Activated effector memory CD4-positive, alpha-beta T cell treated with Interleukin-2 at 50 U/mL for 16 hours (primary cell): ENCODE measurements around the gene GSPT1.
"Not testable (repeated sequence)": the region's sequence is repeated elsewhere in the genome, so short reads cannot be mapped to it uniquely, and the experiment has no call there.

ENCODE experiments used
- DNase-seq: peaks from one replicate; pipeline ENCODE4 v3.0.0-alpha.2; 2020

The GSPT1 gene

DNA sequence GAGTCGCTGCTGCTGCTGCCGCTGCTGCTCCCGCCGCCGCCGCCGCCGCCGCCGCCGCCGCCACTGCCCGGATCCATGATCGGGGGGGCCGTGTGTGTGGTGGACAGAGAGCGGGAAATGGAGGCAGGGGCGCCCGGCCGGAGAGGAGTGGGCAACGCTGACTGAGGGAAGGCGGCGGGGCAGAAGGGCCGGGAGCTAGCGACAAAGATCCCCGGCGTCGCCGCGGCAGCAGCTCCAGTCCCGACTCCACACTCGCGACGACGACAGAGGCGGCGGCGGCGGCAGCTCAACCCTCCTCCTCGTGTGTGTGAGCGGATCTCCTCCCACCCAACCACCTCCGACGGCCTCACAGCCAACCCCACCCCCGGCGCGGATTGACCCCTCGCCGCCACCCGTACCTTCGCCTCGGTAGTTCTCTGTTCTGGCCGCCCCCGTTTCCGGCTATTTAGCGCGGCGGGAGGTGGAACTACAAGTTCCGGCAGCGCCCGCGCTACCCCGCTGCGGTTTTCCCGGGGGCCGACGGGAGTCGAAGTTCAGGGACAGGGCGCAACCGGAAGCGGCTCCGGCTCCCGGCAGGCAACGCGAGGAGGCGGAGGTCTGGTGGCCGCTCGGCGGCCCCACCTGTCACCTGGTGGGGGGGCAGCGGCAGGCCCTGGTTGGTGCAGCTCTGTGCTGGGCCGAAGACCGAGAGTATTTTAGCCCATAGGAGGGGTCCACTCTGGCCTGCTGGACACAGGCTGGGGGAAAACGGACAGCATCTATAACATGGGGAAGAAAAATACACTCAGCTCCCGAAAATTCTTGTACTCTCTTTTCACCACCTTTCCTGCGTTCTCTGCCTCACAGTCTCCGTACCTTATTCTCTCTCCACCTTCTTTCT, at the start of gene GSPT1:
GSPT1 (minus strand) TSS at position 313 of the 880 bp plus-strand sequence; CDS start at position 77, 236 bp downstream.
- DNase-seq = peak; percentile 99

DNA sequence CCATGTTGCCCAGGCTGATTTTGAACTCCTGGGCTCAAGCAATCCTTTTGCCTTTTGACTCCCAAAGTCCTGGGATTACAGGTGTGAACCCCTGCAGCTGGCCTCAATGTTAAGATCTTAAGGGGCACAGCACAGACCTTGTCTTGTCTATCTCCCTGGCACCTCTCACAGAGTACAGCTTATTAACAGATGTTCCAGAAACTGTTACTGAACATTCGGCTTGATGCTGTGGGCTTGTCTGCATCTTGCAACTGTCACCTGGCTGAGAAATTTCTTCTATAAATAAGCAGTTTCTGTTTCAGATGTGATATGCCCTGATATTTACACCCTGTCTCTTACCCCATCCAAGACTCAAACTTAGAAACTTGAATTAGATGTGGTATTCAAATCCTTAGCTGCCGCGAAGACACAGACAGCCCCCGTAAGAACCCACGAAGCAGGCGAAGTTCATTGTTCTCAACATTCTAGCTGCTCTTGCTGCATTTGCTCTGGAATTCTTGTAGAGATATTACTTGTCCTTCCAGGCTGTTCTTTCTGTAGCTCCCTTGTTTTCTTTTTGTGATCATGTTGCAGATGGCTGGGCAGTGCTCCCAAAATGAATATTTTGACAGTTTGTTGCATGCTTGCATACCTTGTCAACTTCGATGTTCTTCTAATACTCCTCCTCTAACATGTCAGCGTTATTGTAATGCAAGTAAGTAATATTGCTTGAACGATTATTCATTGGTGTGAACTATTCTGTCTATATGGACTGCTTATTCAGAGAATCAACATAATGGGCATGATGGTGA, 49.2 kb upstream of the GSPT1 start, which contains the start of gene TNFRSF17:
TNFRSF17 (plus strand) TSS at position 450 of the 791 bp plus-strand sequence; CDS start at position 565, 115 bp downstream.
- no peak for DNase-seq

- no peak for DNase-seq
Measured at GRCh38 chr16:11963706-11964105, 48.0 kb upstream of the GSPT1 start.

GRCh38 chr16:11962978-11963377, 47.2 kb upstream of the GSPT1 start:
- DNase-seq = not testable (repeated sequence)

DNA sequence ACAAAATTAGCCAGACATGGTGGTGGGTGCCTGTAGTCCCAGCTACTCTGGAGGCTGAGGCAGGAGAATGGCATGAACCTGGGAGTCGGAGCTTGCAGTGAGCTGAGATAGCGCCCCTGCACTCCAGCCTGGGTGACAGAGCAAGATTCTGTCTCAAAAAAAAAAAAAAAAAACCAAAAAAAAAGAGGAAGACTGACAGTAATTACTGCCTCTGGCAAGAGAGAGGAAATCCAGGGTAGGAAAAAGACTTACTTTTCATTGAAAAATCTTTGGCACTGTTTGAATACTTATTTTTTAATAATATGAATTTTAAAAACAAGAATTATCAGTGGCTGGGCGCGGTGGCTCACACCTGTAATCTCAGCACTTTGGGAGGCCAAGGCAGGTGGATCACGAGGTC, 46.7 kb upstream of the GSPT1 start:
- DNase-seq = not testable (repeated sequence)

DNA sequence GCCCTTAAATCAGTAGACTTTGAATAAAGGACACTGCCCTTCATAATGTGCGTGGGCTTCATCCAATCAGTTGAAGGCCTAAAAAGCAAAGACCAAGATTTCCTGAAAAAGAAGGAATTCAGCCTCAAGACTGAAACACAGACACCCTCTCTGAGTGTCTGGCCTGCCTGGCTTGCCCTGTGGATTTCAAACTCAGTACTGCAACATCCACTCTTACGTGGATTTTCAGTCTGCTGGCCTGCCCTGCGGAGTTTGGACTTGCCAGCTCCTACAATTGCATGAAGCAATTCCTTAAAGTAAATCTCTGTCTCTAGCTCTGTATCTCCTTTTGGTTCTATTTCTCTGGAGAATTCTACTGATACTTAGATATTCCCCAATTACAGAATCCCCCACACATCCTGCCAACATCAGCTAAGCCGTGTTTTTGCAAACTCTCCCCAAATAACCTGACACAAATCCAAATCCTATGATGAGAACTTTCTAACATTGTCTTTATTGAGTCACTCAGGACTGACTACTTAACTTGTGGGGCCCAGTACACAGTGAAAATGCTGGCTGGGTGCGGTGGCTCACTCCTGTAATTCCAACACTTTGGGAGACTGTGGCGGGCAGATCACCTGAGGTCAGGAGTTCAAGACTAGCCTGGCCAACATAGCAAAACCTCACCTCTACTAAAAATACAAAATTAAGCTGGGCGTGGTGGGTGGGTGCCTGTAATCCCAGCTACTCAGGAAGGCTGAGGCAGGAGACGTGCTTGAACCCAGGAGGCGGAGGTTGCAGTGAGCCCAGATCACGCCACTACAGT, 42.0 kb upstream of the GSPT1 start:
- DNase-seq = no peak

GRCh38 chr16:11956558-11956957, 40.8 kb upstream of the GSPT1 start:
- DNase-seq = no peak

GRCh38 chr16:11955713-11956123, 40.0 kb upstream of the GSPT1 start:
- no peak for DNase-seq

- not testable (repeated sequence) for DNase-seq
Measured at GRCh38 chr16:11953576-11953975, 37.8 kb upstream of the GSPT1 start.

DNA sequence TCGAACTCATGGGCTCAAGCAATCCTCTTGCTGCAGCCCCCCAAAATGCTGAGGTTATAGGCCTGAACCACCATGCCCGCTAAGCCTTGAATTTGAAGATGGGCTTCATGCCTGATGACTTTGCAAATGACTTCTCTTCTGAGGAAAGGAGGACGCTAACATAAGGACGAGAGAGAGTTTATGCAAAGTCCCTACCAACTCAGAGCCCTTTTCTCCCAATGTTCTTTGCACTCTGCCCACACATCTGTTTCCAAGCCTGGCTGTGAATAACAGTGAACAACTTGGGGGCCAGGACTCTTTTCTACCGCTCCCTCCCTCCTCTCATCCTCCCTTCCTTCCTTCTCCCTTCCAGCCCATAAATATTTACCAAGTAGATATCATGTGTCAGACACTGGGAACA, 34.6 kb upstream of the GSPT1 start:
- no peak for DNase-seq

DNA sequence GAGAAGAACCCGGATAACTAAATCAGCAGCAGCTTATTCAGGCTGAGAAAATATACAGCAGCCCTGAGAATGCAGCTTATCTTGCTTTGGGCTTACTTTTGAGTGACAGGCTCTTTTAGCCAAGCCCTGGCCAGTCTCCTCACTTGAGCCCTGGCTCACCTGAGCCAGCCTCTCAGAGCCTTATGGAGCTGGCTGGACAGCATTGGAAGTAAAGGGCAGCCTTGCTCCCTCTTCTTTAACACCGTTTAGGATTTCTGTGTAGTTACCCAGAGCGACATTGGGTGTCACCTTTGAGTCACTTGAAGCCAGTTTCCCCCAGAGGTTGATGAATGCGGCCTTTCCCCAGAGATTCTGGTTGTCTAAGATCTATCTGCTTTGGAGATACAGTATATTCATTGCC, 33.8 kb upstream of the GSPT1 start:
- DNase-seq = no peak

DNA sequence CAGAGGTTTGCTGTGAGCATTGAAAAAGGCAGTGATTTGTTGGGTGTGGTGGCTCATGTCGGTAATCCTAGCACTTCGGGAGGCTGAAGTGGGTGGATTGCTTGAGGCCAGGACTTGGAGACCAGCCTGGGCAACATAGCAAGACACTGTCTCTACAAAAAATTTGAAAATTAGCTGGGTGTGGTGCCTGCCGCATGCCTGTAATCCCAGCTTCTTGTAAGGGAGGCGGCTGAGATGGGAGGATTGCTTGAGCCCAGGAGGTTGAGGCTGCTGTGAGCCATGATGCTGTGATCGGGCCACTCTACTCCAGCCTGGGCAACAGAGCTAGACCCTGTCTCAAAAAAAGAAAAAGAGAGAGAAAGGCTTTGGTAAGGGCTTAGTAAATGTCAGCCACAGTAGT, 33.1 kb upstream of the GSPT1 start:
- no peak for DNase-seq

DNA sequence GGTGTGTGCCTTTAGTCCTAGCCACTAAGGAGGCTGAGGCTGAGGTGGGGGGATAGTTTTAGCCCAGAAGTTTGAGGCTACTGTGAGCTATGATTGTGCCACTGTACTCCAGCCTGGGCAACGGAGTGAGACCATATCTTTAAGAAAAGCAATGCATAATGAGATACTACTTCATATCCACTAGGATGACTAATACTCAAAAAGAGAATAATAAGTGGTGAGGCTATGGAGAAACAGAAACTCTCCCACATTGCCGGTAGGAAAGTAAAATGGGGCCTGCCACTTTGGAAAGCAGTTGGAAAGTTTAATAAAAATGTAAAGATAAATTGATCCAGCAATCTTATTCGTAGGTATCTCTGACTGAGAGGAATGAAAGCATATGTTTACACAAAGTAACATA, 30.7 kb upstream of the GSPT1 start:
- no peak for DNase-seq

DNA sequence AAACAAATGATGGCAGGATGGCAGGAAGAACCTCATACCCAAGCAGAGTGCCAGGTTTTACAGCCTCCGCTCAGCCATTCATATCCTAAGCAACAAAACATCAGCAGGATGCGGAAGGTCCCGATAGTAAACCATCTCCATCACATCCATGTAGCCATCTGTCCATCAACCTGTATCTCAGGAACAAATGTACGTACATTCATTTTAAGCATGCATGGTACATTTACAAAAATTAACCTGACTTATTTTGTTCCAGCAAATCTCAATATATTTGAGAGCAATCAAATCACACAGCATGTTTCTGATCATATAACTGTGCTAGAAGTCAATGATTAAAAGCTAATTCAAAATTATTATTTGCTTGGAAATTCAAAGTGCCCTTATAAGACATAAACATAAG, 26.2 kb upstream of the GSPT1 start, which contains the start of gene NPIPB2:
NPIPB2 (minus strand) TSS at position 101 of the 400 bp plus-strand sequence; CDS start at position 101, 0 bp downstream.
- DNase-seq = not testable (repeated sequence)

- DNase-seq = not testable (repeated sequence)
Measured at GRCh38 chr16:11927350-11927749, 11.6 kb upstream of the GSPT1 start.

- DNase-seq = not testable (repeated sequence)
Measured at GRCh38 chr16:11924046-11924445, 8.3 kb upstream of the GSPT1 start.

DNA sequence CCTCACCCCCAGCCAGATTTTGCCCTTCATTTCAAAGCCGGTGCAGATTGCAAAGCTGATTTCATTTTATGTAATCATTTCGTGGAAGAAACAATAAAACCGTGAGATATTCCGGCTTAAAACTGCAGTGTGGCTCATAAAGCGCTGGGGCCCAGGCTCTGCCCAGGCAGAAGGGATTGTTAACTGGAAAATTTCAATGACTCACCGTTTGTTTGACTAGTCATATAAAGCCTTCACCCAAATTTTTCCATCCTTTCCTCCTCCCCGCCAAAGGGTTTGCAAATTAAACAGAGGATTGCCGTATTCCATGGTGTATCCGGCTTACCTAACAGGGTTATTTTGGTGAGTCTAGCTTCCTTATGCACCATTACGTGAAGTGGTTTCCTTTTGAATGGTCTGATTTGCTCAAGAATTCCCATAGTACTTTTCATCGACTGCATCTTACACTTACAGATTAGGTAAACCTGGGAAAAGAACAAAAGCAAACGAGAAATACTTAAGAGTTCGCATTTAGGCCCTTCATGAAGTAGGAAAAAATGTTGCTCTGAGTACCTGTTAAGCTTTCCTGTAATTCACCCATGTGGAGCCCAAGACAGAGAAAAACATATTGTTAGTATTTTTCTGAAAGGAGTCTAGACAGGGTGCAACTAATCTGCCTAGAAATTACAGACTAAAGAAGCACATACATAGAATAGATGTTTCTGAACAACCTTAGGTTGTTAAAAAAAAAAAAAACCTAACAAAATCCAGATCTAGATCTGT, 949 bp upstream of the GSPT1 start:
- DNase-seq = no peak

DNA sequence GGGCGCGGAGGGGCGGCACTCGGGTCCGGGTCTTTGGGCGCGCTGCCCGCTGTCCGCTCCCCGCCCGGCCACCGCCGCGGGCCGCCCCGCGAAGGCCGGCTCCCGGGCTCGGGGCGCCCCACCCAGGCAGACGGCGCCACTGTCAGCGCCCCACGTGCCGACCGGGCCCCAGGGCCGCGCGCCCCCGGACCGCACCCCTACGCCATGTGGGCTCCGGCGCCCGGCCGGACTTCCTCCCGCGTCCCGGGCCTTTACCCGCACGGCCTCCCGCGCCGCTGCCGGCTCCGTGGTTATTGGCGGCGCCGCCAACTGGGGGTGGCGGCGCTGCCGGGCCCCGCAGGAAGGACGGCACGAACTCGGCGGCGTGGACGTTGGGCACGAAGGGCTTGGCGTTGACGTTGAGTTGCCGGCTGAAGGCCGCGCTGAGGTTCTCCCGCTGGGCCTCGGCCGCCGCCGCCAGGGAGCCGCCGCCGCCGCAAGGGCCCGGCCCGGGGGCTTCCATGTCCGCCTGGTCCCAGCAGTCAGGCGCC, 577 bp downstream of the GSPT1 start:
- DNase-seq = peak; percentile 18

DNA sequence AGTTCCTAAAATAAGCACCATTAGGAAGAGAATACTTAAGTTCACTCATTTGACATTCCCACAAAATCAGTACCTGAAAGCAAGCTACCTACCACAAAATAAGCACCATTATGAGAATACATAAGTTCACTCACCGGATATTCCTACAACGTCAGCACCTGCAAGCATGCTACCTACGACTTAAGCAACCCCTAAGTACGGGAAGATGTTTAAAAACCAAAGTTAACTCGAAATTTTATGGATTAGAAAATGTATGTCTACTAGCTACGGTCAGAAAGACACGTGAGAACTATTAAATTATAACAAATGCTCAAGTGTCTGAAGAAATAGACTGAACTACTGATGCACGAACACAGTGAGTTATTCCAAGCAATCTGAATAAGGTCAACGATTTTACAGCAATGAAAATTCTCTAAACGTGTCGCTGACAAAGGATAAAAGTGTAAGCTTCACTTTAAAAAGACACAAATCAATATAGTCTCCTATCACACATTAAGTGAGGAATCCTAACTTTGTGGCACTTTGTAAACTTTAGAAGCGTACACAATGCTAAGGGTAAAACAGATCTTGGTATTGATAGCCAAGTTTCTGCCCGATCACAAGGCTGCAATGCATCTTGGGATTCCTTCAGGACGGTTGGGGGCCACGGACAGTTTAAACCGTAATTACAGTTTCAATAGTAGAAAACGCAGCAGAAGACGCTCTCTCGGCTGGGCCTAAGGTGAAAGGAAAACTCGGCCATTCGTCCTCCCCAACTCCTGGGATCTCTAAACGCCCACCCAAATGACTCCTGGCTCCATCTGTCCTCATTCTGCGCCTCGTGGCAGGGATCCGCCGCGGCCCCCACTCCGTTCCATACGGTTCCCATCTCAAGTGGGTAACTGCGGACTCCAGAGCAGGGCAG, 1.3 kb downstream of the GSPT1 start:
- no peak for DNase-seq

DNA sequence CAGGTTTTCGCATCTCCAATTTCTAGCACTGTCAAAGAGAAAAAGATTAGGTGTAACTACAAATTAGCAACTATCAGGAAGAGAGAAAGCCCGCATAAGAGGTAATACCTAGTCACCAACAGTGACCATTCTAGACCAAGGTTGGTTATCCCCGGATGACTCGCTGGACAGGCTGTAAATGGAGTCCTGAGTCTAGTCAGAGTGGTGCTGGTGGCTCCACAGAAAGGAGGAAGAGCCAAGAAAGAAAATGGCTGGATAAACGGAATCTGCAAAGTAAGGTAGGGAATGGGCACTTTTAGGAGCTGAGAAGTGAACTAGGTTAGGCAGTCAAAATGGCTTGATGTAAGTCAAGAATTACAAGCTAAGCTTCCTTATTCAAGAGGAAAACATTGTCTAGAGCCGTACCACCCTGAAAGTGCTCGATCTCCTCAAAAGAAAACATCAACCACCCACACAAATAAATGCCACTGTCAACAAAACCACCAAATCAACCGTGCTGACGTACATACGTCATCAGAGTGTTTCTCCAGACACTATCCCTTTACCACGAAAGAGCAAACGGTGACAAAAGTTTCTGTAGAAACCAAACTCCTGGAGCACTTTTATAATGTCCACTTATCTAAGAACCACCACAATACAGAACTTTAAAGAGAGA, 2.2 kb downstream of the GSPT1 start:
- no peak for DNase-seq
